Peyer's patch (tissue), 4 donors: ENCODE data around the gene UBE2E2.

Experiments used
- POLR2A ChIP-seq, 2 donors: fragments of 450-650 bp; IDR thresholded peaks; one replicate each; pipeline ENCODE4 v1.5.1; 2017; ENCODE audit warnings: antibody characterized with exemption in 2 of 2, mild to moderate bottlenecking in 2 of 2, moderate library complexity in 2 of 2
- TF ChIP-seq, protein P1 (sequence below), 6 experiments: fragments of 450-650 bp in 4 of 6; fragments of 200-600 bp in 2 of 6; sonication (generic) in 1 of 6; IDR thresholded peaks; one replicate each; pipeline ENCODE4 v1.5.1; 2017 to 2019; ENCODE audit warnings: antibody characterized with exemption in 6 of 6, mild to moderate bottlenecking in 3 of 6, moderate library complexity in 1 of 6

DNA sequence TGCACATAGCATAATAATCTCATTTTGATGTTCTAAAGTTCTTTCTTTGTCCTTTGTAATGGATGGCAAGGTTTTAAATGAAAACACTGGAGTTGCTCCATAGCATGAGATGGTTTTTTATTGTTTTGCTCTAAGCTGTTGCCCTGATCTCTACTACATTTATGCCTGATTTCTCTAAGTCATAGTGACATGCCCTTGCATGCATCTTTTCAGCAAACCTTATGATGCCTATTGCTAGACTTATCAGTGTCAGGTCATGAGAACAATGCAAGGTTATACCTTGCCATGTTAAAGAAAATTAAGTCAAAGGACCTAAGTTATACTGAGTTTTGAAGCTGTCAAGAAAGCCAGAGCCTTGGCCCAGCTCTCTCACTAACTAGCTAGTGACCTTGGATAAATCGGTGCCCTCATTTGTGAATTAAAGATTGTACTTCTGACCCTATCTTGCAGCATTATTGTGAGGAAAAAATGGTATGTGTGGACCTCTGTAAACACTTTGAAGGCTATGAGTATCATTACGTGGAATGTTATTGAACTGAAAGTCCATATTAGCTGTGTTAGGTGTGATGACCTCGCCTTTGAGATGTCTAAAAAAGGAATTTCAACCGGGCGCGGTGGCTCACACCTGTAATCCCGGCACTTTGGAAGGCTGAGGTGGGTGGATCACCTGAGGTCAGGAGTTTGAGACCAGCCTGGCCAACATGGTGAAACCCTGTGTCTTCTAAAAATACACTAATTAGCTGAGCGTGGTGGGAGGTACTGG lies 346.2 kb downstream of the UBE2E2 start:
- no peak for TF ChIP-seq POLR2A (IDR thresholded peaks at IDR 0.05)
- TF ChIP-seq, protein P1, sequence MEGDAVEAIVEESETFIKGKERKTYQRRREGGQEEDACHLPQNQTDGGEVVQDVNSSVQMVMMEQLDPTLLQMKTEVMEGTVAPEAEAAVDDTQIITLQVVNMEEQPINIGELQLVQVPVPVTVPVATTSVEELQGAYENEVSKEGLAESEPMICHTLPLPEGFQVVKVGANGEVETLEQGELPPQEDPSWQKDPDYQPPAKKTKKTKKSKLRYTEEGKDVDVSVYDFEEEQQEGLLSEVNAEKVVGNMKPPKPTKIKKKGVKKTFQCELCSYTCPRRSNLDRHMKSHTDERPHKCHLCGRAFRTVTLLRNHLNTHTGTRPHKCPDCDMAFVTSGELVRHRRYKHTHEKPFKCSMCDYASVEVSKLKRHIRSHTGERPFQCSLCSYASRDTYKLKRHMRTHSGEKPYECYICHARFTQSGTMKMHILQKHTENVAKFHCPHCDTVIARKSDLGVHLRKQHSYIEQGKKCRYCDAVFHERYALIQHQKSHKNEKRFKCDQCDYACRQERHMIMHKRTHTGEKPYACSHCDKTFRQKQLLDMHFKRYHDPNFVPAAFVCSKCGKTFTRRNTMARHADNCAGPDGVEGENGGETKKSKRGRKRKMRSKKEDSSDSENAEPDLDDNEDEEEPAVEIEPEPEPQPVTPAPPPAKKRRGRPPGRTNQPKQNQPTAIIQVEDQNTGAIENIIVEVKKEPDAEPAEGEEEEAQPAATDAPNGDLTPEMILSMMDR (IDR thresholded peaks at IDR 0.05) = no peak
